IMR-90 (cell line): ENCODE data around the gene ERP29. TPM values are rescaled to one million over a fixed set of nuclear protein-coding genes. Genes with fewer than 3 reads are reported as not detected.
A peak's percentile ranks its signal among the peaks of the same experiment; 100 is the strongest.

Source experiments
- ATAC-seq: fragments of 200-7000 bp; cut with Tn5 transposase; 2 replicates; pipeline ENCODE4 v1.9.1; 2020; ENCODE audit warnings: low read depth, mild to moderate bottlenecking, moderate library complexity
- BruUV-seq: library from RNA; stranded (reverse); fragments of 400-500 nt; replicated peaks from 2 replicates; lab custom pipeline; 2021; lab: Mats Ljungman, UMichigan
- CTCF ChIA-PET: fragments of 300-600 bp; formaldehyde crosslinking; extraction: SDS; loops from one replicate; lab custom pipeline; 2021; ENCODE audit warnings: antibody characterized with exemption; lab: Yijun Ruan, JAX
- POLR2A ChIA-PET: fragments of 300-600 bp; sonication (Branson Sonifier 250); formaldehyde crosslinking; loops from one replicate; lab custom pipeline; 2022; ENCODE audit warnings: antibody characterized with exemption; ENCODE audit not compliant: unreplicated experiment; lab: Charles Lee
- DNase-seq: peaks from one replicate; pipeline ENCODE4 v3.0.0; 2013
- H2AFZ ChIP-seq: replicated peaks from 2 replicates; pipeline ENCODE3; 2013; ENCODE audit warnings: low read length, mild to moderate bottlenecking; ENCODE audit not compliant: poor library complexity
- H2AK5ac ChIP-seq: 2 replicates; pipeline ENCODE4 v1.6.1; 2013; ENCODE audit warnings: low read depth, low read length, inconsistent platforms
- H2AK9ac ChIP-seq: replicated peaks from 2 replicates; pipeline ENCODE3; 2013; ENCODE audit warnings: mild to moderate bottlenecking, low read depth, low read length, moderate library complexity; ENCODE audit not compliant: poor library complexity
- H2BK120ac ChIP-seq: 2 replicates; pipeline ENCODE4 v1.6.1; 2013; ENCODE audit warnings: low read depth, low read length, inconsistent platforms
- H2BK15ac ChIP-seq: 3 replicates; pipeline ENCODE4 v1.6.1; 2013; ENCODE audit warnings: low read depth, low read length, inconsistent platforms
- H2BK20ac ChIP-seq: 2 replicates; pipeline ENCODE4 v1.6.1; 2013; ENCODE audit warnings: low read depth, mild to moderate bottlenecking, inconsistent platforms, low read length, moderate library complexity
- H2BK5ac ChIP-seq: 2 replicates; pipeline ENCODE4 v1.6.1; 2013; ENCODE audit warnings: mild to moderate bottlenecking, low read depth, low read length, inconsistent platforms; ENCODE audit not compliant: poor library complexity, severe bottlenecking
- H3K14ac ChIP-seq: replicated peaks from 2 replicates; pipeline ENCODE4 v1.6.1; 2013; ENCODE audit warnings: low read depth, low read length, inconsistent platforms
- H3K18ac ChIP-seq: 2 replicates; pipeline ENCODE4 v1.6.1; 2013; ENCODE audit warnings: low read depth, low read length, control low read depth
- H3K23ac ChIP-seq: 2 replicates; pipeline ENCODE4 v1.6.1; 2013; ENCODE audit warnings: low read depth, low read length, inconsistent platforms
- H3K27ac ChIP-seq: 2 replicates; pipeline ENCODE4 v1.5.1; 2013; ENCODE audit warnings: mild to moderate bottlenecking, control low read depth, low read length; ENCODE audit not compliant: insufficient read depth
- H3K27me3 ChIP-seq: 2 replicates; pipeline ENCODE4 v1.6.1; 2013; ENCODE audit warnings: low read length; ENCODE audit not compliant: control insufficient read depth, insufficient read depth
- H3K36me3 ChIP-seq: 2 replicates; pipeline ENCODE4 v1.6.1; 2013; ENCODE audit warnings: low read length, mixed read lengths; ENCODE audit not compliant: control insufficient read depth, insufficient read depth
- H3K4ac ChIP-seq: 2 replicates; pipeline ENCODE4 v1.6.1; 2013; ENCODE audit warnings: low read depth, low read length, inconsistent platforms
- H3K4me1 ChIP-seq: 2 replicates; pipeline ENCODE4 v1.6.1; 2013; ENCODE audit warnings: low read length, mixed read lengths; ENCODE audit not compliant: control insufficient read depth, insufficient read depth
- H3K4me2 ChIP-seq: 2 replicates; pipeline ENCODE4 v1.6.1; 2013; ENCODE audit warnings: low read depth, mild to moderate bottlenecking, control low read depth, low read length, moderate library complexity
- H3K4me3 ChIP-seq: 2 replicates; pipeline ENCODE4 v1.5.1; 2013; ENCODE audit warnings: low read depth, mild to moderate bottlenecking, control low read depth, low read length, moderate library complexity; ENCODE audit not compliant: insufficient read depth
- H3K56ac ChIP-seq: 2 replicates; pipeline ENCODE4 v1.6.1; 2013; ENCODE audit warnings: low read length, inconsistent platforms; ENCODE audit not compliant: insufficient read depth; ENCODE audit errors: extremely low read depth
- H3K79me1 ChIP-seq, 2 experiments: 2 replicates each; pipeline ENCODE4 v1.6.1; 2013; ENCODE audit warnings: low read length in 2 of 2, inconsistent platforms in 1 of 2, low read depth in 1 of 2
- H3K9ac ChIP-seq: 2 replicates; pipeline ENCODE4 v1.6.1; 2013; ENCODE audit warnings: low read depth, low read length, control low read depth
- H3K9me1 ChIP-seq: 2 replicates; pipeline ENCODE4 v1.6.1; 2013; ENCODE audit warnings: low read length, inconsistent platforms; ENCODE audit not compliant: insufficient read depth
- H3K9me3 ChIP-seq: 2 replicates; pipeline ENCODE4 v1.6.1; 2013; ENCODE audit warnings: low read length; ENCODE audit not compliant: control insufficient read depth, insufficient read depth
- H4K20me1 ChIP-seq: 2 replicates; pipeline ENCODE4 v1.6.1; 2013; ENCODE audit warnings: low read length, inconsistent platforms; ENCODE audit not compliant: insufficient read depth
- H4K5ac ChIP-seq: 2 replicates; pipeline ENCODE4 v1.6.1; 2013; ENCODE audit warnings: mild to moderate bottlenecking, low read depth, low read length, control low read depth
- H4K8ac ChIP-seq, 2 experiments: 2 replicates each; pipeline ENCODE4 v1.6.1; 2013; ENCODE audit warnings: low read depth in 2 of 2, low read length in 2 of 2, control low read depth in 1 of 2, inconsistent platforms in 1 of 2
- H4K91ac ChIP-seq: 2 replicates; pipeline ENCODE4 v1.6.1; 2013; ENCODE audit warnings: low read depth, low read length, inconsistent platforms; ENCODE audit not compliant: insufficient read depth
- MAFK ChIP-seq: IDR thresholded peaks from 2 replicates; pipeline ENCODE4 v1.6.1; 2012; ENCODE audit warnings: low read depth, low read length, improper control_type of control experiment
- SMC3 ChIP-seq: fragments of 150-350 bp; IDR thresholded peaks from 2 replicates; pipeline ENCODE4 v1.6.1; 2016; ENCODE audit warnings: low read depth, mild to moderate bottlenecking, antibody characterized with exemption, low read length, moderate library complexity
- WGBS, 2 experiments: methylation state at CpG; one replicate each; pipeline versions ENCODE4 v1.1.5 to v1.1.7; 2013; ENCODE audit warnings: missing lambda C conversion rate in 2 of 2; ENCODE audit not compliant: insufficient read length in 1 of 2; ENCODE audit errors: extremely low coverage in 2 of 2; 5-methylcytosine and 5-hydroxymethylcytosine counted together
- dilution Hi-C: fragments of 300-500 bp; cut with HindIII; formaldehyde crosslinking; loops from one replicate; pipeline ENCODE4 v1.14.3; 2018; ENCODE audit warnings: low sequenced_read_pairs; ENCODE audit not compliant: unreplicated experiment
- in situ Hi-C: fragments of 300-500 bp; cut with MboI; formaldehyde crosslinking; loops from 3 replicates; pipeline ENCODE4 v1.14.3; 2019; ENCODE audit warnings: low sequenced_read_pairs, inconsistent platforms, mixed read lengths
- intact Hi-C: fragments of 100-400 bp; cut with micrococcal nuclease; formaldehyde crosslinking; loops from 2 replicates; pipeline ENCODE4 v1.10.0; 2022
- polyA plus RNA-seq, 3 experiments: library from polyadenylated mRNA; depleted of rRNA; stranded (reverse); fragments of >200 nt; gene quantifications; 2 replicates each; pipeline ENCODE4 v1.2.3, GENCODE V29; 2012; ENCODE audit warnings: low replicate concordance in 1 of 3
- total RNA-seq: library from RNA; depleted of rRNA; stranded (reverse); fragments of >200 nt; gene quantifications from 2 replicates; pipeline ENCODE4 v1.2.3, GENCODE V29; 2012

ERP29 gene
- total and polyA plus RNA-seq, 2 of the 4 experiments (the other 2 are of a cell fraction), result 30.3 to 98.8 TPM

DNA sequence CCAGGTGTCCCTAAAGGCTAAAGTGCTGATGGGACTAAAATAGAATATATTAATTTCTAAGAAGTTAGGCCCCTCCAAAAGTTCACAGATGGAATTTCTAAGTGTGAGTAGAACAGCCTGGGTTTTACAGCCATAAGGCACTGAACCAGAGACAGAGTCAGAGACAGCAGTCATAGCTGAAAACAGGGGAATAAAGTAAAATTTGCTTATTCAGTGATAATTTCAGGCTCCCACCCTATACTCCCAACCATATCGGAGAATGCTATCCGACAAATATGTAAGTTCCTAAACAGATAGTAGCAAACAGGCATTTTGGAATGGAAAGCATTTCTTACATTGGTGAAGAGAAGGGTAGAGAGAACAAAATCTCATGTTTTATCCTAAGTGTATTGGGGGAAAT lies 50.0 kb downstream of the ERP29 start:
- in situ Hi-C loops, result no loop called here
- Histone ChIP-seq H3K4ac (no peak overlapping the region), H3K79me1 (peaks cover 5 to 10% of the 10 kb centered on the region in 2 experiments; a peak in 3 of 4 replicates), H2AK5ac (no peak overlapping the region), H4K20me1 (no peaks in the 10 kb centered on the region), H3K4me3 (no peak overlapping the region), H3K18ac (no peak overlapping the region), H4K5ac (no peak overlapping the region), H4K91ac (no peak overlapping the region), H2BK20ac (no peak overlapping the region), H3K9me3 (no peaks in the 10 kb centered on the region), H2BK15ac (no peak overlapping the region), H3K4me1 (no peaks in the 10 kb centered on the region), H3K27me3 (no peaks in the 10 kb centered on the region), H4K8ac (no peak overlapping the region), H2AFZ (no peak overlapping the region), H3K27ac (no peak overlapping the region), H3K14ac (no peak overlapping the region), H3K9me1 (0 out of 2 replicates have a peak, but pooled peaks cover 3% of the 10 kb centered on the region), H3K4me2 (no peak overlapping the region), H2BK120ac (no peak overlapping the region), H3K9ac (no peak overlapping the region), H3K56ac (no peak overlapping the region), H2BK5ac (no peak overlapping the region), H2AK9ac (no peak overlapping the region), H3K36me3 (peaks cover 47% of the 10 kb centered on the region), H3K23ac (no peak overlapping the region)
- intact Hi-C loops, result no loop called here
- POLR2A ChIA-PET, result no interaction called here
- ATAC-seq (no peak), DNase-seq (no peak)
- BruUV-seq, result no TSS peak
- dilution Hi-C loops, result no loop called here
- WGBS, 2 experiments, result no CpG with 5 or more reads among the region's 2 CpGs
- CTCF ChIA-PET, result no interaction called here
- TF ChIP-seq SMC3 (no peak), MAFK (peak; percentile 15; the same call in 1 of the 2 replicates)
